IMR-90 (cell line): ENCODE measurements around the gene FCRL6. TPM values are rescaled to one million over a fixed set of nuclear protein-coding genes. Genes with fewer than 3 reads are reported as not detected.

Experiments used
- ATAC-seq: fragments of 200-7000 bp; cut with Tn5 transposase; 2 replicates; pipeline ENCODE4 v1.9.1; 2020; ENCODE audit warnings: low read depth, mild to moderate bottlenecking, moderate library complexity
- BruUV-seq: library from RNA; stranded (reverse); fragments of 400-500 nt; replicated peaks from 2 replicates; lab custom pipeline; 2021; lab: Mats Ljungman, UMichigan
- CTCF ChIA-PET: fragments of 300-600 bp; formaldehyde crosslinking; extraction: SDS; loops from one replicate; lab custom pipeline; 2021; ENCODE audit warnings: antibody characterized with exemption; lab: Yijun Ruan, JAX
- POLR2A ChIA-PET: fragments of 300-600 bp; sonication (Branson Sonifier 250); formaldehyde crosslinking; loops from one replicate; lab custom pipeline; 2022; ENCODE audit warnings: antibody characterized with exemption; ENCODE audit not compliant: unreplicated experiment; lab: Charles Lee
- DNase-seq: peaks from one replicate; pipeline ENCODE4 v3.0.0; 2013
- H2AFZ ChIP-seq: replicated peaks from 2 replicates; pipeline ENCODE3; 2013; ENCODE audit warnings: low read length, mild to moderate bottlenecking; ENCODE audit not compliant: poor library complexity
- H2AK5ac ChIP-seq: 2 replicates; pipeline ENCODE4 v1.6.1; 2013; ENCODE audit warnings: low read depth, low read length, inconsistent platforms
- H2AK9ac ChIP-seq: replicated peaks from 2 replicates; pipeline ENCODE3; 2013; ENCODE audit warnings: mild to moderate bottlenecking, low read depth, low read length, moderate library complexity; ENCODE audit not compliant: poor library complexity
- H2BK120ac ChIP-seq: 2 replicates; pipeline ENCODE4 v1.6.1; 2013; ENCODE audit warnings: low read depth, low read length, inconsistent platforms
- H2BK15ac ChIP-seq: 3 replicates; pipeline ENCODE4 v1.6.1; 2013; ENCODE audit warnings: low read depth, low read length, inconsistent platforms
- H2BK20ac ChIP-seq: 2 replicates; pipeline ENCODE4 v1.6.1; 2013; ENCODE audit warnings: low read depth, mild to moderate bottlenecking, inconsistent platforms, low read length, moderate library complexity
- H2BK5ac ChIP-seq: 2 replicates; pipeline ENCODE4 v1.6.1; 2013; ENCODE audit warnings: mild to moderate bottlenecking, low read depth, low read length, inconsistent platforms; ENCODE audit not compliant: poor library complexity, severe bottlenecking
- H3K14ac ChIP-seq: replicated peaks from 2 replicates; pipeline ENCODE4 v1.6.1; 2013; ENCODE audit warnings: low read depth, low read length, inconsistent platforms
- H3K18ac ChIP-seq: 2 replicates; pipeline ENCODE4 v1.6.1; 2013; ENCODE audit warnings: low read depth, low read length, control low read depth
- H3K23ac ChIP-seq: 2 replicates; pipeline ENCODE4 v1.6.1; 2013; ENCODE audit warnings: low read depth, low read length, inconsistent platforms
- H3K27ac ChIP-seq: 2 replicates; pipeline ENCODE4 v1.5.1; 2013; ENCODE audit warnings: mild to moderate bottlenecking, control low read depth, low read length; ENCODE audit not compliant: insufficient read depth
- H3K27me3 ChIP-seq: 2 replicates; pipeline ENCODE4 v1.6.1; 2013; ENCODE audit warnings: low read length; ENCODE audit not compliant: control insufficient read depth, insufficient read depth
- H3K36me3 ChIP-seq: 2 replicates; pipeline ENCODE4 v1.6.1; 2013; ENCODE audit warnings: low read length, mixed read lengths; ENCODE audit not compliant: control insufficient read depth, insufficient read depth
- H3K4ac ChIP-seq: 2 replicates; pipeline ENCODE4 v1.6.1; 2013; ENCODE audit warnings: low read depth, low read length, inconsistent platforms
- H3K4me1 ChIP-seq: 2 replicates; pipeline ENCODE4 v1.6.1; 2013; ENCODE audit warnings: low read length, mixed read lengths; ENCODE audit not compliant: control insufficient read depth, insufficient read depth
- H3K4me2 ChIP-seq: 2 replicates; pipeline ENCODE4 v1.6.1; 2013; ENCODE audit warnings: low read depth, mild to moderate bottlenecking, control low read depth, low read length, moderate library complexity
- H3K4me3 ChIP-seq: 2 replicates; pipeline ENCODE4 v1.5.1; 2013; ENCODE audit warnings: low read depth, mild to moderate bottlenecking, control low read depth, low read length, moderate library complexity; ENCODE audit not compliant: insufficient read depth
- H3K56ac ChIP-seq: 2 replicates; pipeline ENCODE4 v1.6.1; 2013; ENCODE audit warnings: low read length, inconsistent platforms; ENCODE audit not compliant: insufficient read depth; ENCODE audit errors: extremely low read depth
- H3K79me1 ChIP-seq, 2 experiments: 2 replicates each; pipeline ENCODE4 v1.6.1; 2013; ENCODE audit warnings: low read length in 2 of 2, inconsistent platforms in 1 of 2, low read depth in 1 of 2
- H3K9ac ChIP-seq: 2 replicates; pipeline ENCODE4 v1.6.1; 2013; ENCODE audit warnings: low read depth, low read length, control low read depth
- H3K9me1 ChIP-seq: 2 replicates; pipeline ENCODE4 v1.6.1; 2013; ENCODE audit warnings: low read length, inconsistent platforms; ENCODE audit not compliant: insufficient read depth
- H3K9me3 ChIP-seq: 2 replicates; pipeline ENCODE4 v1.6.1; 2013; ENCODE audit warnings: low read length; ENCODE audit not compliant: control insufficient read depth, insufficient read depth
- H4K20me1 ChIP-seq: 2 replicates; pipeline ENCODE4 v1.6.1; 2013; ENCODE audit warnings: low read length, inconsistent platforms; ENCODE audit not compliant: insufficient read depth
- H4K5ac ChIP-seq: 2 replicates; pipeline ENCODE4 v1.6.1; 2013; ENCODE audit warnings: mild to moderate bottlenecking, low read depth, low read length, control low read depth
- H4K8ac ChIP-seq, 2 experiments: 2 replicates each; pipeline ENCODE4 v1.6.1; 2013; ENCODE audit warnings: low read depth in 2 of 2, low read length in 2 of 2, control low read depth in 1 of 2, inconsistent platforms in 1 of 2
- H4K91ac ChIP-seq: 2 replicates; pipeline ENCODE4 v1.6.1; 2013; ENCODE audit warnings: low read depth, low read length, inconsistent platforms; ENCODE audit not compliant: insufficient read depth
- NFE2L2 ChIP-seq: fragments of 150-350 bp; IDR thresholded peaks from 2 replicates; pipeline ENCODE4 v1.6.1; 2016; ENCODE audit warnings: low read depth, mild to moderate bottlenecking, low read length
- WGBS, 2 experiments: methylation state at CpG; one replicate each; pipeline versions ENCODE4 v1.1.5 to v1.1.7; 2013; ENCODE audit warnings: missing lambda C conversion rate in 2 of 2; ENCODE audit not compliant: insufficient read length in 1 of 2; ENCODE audit errors: extremely low coverage in 2 of 2; 5-methylcytosine and 5-hydroxymethylcytosine counted together
- dilution Hi-C: fragments of 300-500 bp; cut with HindIII; formaldehyde crosslinking; loops from one replicate; pipeline ENCODE4 v1.14.3; 2018; ENCODE audit warnings: low sequenced_read_pairs; ENCODE audit not compliant: unreplicated experiment
- in situ Hi-C: fragments of 300-500 bp; cut with MboI; formaldehyde crosslinking; loops from 3 replicates; pipeline ENCODE4 v1.14.3; 2019; ENCODE audit warnings: low sequenced_read_pairs, inconsistent platforms, mixed read lengths
- intact Hi-C: fragments of 100-400 bp; cut with micrococcal nuclease; formaldehyde crosslinking; loops from 2 replicates; pipeline ENCODE4 v1.10.0; 2022
- polyA plus RNA-seq, 3 experiments: library from polyadenylated mRNA; depleted of rRNA; stranded (reverse); fragments of >200 nt; gene quantifications; 2 replicates each; pipeline ENCODE4 v1.2.3, GENCODE V29; 2012; ENCODE audit warnings: low replicate concordance in 1 of 3
- total RNA-seq: library from RNA; depleted of rRNA; stranded (reverse); fragments of >200 nt; gene quantifications from 2 replicates; pipeline ENCODE4 v1.2.3, GENCODE V29; 2012

Gene FCRL6
- total and polyA plus RNA-seq, 2 of the 4 experiments (the other 2 are of a cell fraction) = not detected

- Histone ChIP-seq H3K36me3 (no peaks in the 10 kb centered on the region), H3K4me1 (no peaks in the 10 kb centered on the region), H3K79me1 (no peaks in the 10 kb centered on the region), H3K4me2 (no peak overlapping the region), H2BK15ac (no peak overlapping the region), H2AK9ac (no peak overlapping the region), H3K27me3 (peaks cover 44% of the 10 kb centered on the region), H4K20me1 (no peaks in the 10 kb centered on the region), H3K9me1 (no peaks in the 10 kb centered on the region), H4K5ac (no peak overlapping the region), H3K27ac (no peak overlapping the region), H3K23ac (no peak overlapping the region), H3K9ac (no peak overlapping the region), H2BK120ac (no peak overlapping the region), H3K56ac (no peak overlapping the region), H2AK5ac (no peak overlapping the region), H2BK20ac (no peak overlapping the region), H3K14ac (no peak overlapping the region), H3K4ac (no peak overlapping the region), H2AFZ (no peak overlapping the region), H4K91ac (no peak overlapping the region), H4K8ac (no peak overlapping the region), H3K18ac (no peak overlapping the region), H3K9me3 (no peaks in the 10 kb centered on the region), H2BK5ac (no peak overlapping the region), H3K4me3 (no peak overlapping the region)
- ATAC-seq (no peak), DNase-seq (no peak)
- intact Hi-C loops (loop anchor here (10.0 kb wide), 2 partner anchors 581 to 661 kb away; no protein-coding TSS in a partner anchor), dilution Hi-C loops (loop anchor here (25.0 kb wide), 1 partner anchor 92 kb away; no protein-coding TSS in a partner anchor), in situ Hi-C loops (loop anchor here (5.0 kb wide), 1 partner anchor 97 kb away; no protein-coding TSS in a partner anchor)
- WGBS, 2 experiments = 28% methylated on average over 4 of the region's 5 CpGs; no CpG with 5 or more reads in 1 of the 2 experiments
- CTCF ChIA-PET = no interaction called here
- POLR2A ChIA-PET = no interaction called here
- BruUV-seq = no TSS peak
- TF ChIP-seq NFE2L2 = no peak
These were observed 6.6 kb upstream of the FCRL6 start for GRCh38 chr1:159795534-159795933.
